HTERT RPE-1 (cell line): Measurements from ENCODE around the gene HELLS.
"Not testable (repeated sequence)": the region's sequence is repeated elsewhere in the genome, so short reads cannot be mapped to it uniquely, and the experiment has no call there.

ENCODE experiments used
- in situ Hi-C: fragments of 300-500 bp; cut with MboI; formaldehyde crosslinking; loops from 4 replicates; pipeline ENCODE4 v1.14.3; 2020; ENCODE audit warnings: low sequenced_read_pairs

Gene HELLS

DNA sequence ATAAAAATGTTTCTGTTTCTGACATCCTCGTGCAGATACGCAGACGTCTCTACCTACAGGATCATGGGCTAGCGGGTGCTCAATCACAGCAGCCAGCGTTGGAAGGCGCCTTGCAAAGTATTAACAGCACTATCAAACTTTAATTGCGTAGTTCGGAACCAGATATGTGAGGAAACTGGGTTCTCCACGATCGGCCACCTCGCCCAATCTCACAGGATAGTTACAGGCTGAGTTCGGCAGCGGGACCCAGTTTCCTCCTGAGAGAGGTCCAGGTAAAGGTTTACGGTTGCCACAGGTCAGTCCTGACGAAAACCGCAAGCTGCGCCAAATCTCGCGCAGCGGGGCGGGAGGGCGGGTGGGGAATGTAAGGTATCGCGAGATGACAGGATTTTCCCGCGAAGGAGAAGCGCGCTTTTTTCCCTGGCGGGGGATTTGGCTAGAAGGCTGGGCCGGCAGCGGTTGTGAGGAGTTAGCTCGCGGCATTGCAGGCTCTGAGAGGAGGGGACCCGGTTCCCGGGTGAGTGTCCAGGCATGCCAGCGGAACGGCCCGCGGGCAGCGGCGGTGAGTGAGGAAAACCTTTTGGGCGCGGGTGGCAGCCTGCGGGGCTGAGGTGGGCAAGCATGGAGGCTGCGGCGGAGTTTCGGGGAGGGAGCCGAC, at the start of gene HELLS:
HELLS (plus strand) TSS at position 398 of the 658 bp plus-strand sequence; CDS start at position 532, 134 bp downstream.
- in situ Hi-C loops = no loop called here

GRCh38 chr10:94496010-94496409, 49.6 kb upstream of the HELLS start:
- in situ Hi-C loops = no loop called here

GRCh38 chr10:94496646-94497045, 48.9 kb upstream of the HELLS start:
- in situ Hi-C loops = no loop called here

- in situ Hi-C loops = no loop called here
These were observed 45.5 kb upstream of the HELLS start for GRCh38 chr10:94500063-94500462.

DNA sequence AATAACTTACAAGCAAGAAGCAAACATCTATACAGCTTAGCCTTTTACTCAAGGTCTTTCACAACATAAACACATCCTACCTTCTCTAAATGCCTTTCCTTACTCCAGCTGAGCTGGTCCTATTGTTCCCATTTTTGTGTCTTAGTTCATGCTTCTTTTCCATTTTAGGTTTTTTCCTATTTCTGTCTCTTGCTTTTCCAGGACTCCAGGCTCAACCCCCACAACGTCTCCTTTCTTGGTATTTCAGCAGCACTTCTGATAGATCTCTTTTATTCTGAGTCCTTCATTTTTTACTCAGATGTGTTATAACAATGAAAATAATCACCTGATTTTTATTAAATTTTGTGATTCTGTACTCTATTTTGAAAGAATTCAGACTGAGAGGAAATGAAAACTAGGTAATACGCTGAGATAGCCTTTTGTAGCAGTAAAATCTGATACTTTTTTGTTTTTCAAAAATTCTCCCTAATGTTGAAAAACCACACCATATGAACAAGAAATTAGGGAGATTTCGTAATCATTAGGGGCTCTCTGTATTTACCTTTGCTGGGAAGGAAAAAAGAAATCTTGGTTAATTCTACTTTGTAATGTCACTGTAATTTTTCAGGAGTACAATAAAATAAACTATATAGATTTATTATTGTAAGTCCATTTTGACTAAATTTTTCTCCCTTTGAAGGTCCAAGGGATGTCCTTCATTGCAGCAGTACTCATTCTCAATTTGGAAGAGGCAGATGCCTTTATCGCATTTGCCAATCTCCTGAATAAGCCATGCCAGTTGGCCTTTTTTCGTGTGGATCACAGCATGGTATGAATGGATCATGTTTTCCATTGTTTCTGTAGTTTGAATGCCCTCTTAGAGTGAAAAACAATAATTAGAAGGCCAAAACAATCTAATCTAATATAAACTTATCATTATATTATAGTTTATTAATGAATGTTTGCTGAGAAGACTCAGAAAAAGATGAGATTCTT, 24.0 kb upstream of the HELLS start:
- in situ Hi-C loops = no loop called here

DNA sequence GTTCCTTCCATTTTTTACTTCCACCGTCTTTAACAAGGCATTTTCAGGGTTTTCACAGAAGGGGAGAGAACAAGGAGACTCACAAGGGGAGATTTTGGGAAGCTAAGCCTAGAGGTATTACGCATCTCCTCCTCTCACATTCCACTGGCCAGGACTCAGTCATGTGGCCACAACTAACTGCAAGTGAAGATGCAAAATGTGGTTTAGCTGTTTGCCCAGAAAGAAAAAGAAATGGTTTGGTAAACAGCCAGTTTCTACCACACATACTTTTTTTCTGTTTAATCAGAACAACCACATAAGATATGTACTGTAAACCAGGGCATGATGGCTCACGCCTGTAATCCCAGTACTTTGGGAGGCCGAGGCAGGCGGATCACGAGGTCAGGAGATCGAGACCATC, 21.4 kb upstream of the HELLS start:
- in situ Hi-C loops = no loop called here

DNA sequence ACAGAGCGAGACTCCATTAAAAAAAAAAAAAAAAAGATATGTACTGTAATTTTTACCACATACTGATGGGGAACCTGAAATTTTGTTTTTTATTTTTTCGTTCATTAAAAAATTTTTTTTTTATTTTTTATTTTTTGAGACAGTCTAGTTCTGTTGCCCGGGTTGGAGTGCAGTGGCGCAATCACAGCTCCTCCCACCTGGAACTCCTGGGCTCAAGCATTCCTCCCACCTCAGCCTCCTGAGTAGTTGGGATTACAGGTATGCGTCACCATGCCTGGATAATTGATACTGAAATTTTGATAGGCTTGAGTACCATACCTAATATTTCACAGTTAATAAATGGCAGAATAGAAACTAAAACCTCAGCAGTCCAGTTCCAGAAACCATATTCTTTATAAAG, 20.9 kb upstream of the HELLS start:
- in situ Hi-C loops = no loop called here

- in situ Hi-C loops = not testable (repeated sequence)
These were observed 14.0 kb upstream of the HELLS start for GRCh38 chr10:94531550-94531949.

GRCh38 chr10:94533027-94533426, 12.6 kb upstream of the HELLS start:
- in situ Hi-C loops = no loop called here

- in situ Hi-C loops = not testable (repeated sequence)
These were observed 3.3 kb upstream of the HELLS start for GRCh38 chr10:94542282-94542681.

DNA sequence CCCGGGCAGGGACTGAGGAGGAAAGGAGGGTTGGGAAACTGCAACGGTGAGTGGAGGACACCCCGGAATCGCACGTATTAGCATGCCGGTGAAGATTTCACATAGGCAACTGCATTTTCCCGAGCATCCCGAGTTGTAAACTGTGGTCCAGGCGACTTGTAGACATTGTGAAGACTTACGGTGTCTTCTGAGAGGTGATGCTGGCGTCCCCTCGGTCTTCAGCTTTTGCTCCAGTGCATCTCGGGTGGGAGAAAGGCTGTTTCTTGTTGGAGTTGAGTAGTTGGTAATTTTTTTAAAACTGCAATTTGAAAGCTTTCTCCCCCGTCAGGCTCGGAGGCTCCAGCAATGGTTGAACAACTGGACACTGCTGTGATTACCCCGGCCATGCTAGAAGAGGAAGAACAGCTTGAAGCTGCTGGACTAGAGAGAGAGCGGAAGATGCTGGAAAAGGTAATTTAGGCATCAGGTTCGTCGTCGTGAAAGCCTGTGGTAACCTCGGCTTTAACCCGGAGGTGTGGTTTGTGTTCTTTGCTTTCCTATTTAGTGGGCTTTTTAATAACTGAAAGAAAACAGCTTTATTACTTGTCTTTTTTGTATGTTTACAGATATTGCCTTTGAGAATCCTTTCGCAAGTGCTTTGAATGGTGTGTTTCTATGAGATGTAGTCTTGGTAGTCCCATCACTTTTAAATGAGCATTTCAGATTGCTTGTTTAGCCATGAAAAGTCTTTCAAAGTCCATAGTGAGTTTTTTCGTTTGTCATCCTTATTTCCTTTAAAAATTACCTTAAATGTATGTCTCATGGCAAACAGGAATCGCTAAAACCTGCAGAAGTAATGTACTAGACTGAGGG, 687 bp downstream of the HELLS start:
- in situ Hi-C loops = no loop called here

DNA sequence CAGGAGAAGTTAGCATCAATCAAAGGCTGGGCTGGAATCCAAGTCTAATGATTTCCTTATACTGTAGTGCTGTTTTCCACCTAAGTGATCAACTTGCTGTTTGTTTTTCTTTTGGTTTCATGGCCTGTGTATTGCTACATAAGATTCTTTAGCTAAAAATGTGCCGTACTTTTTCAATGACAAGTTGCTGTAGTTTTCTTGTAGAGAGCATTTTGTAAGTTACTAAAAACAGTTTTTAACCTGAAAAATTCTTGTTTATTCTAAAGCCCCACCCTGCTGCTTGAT, 1.3 kb downstream of the HELLS start:
- in situ Hi-C loops = no loop called here

- in situ Hi-C loops = no loop called here
These were observed 3.6 kb downstream of the HELLS start for GRCh38 chr10:94549221-94549620.

- in situ Hi-C loops = not testable (repeated sequence)
These were observed 22.2 kb downstream of the HELLS start for GRCh38 chr10:94567714-94568307.

DNA sequence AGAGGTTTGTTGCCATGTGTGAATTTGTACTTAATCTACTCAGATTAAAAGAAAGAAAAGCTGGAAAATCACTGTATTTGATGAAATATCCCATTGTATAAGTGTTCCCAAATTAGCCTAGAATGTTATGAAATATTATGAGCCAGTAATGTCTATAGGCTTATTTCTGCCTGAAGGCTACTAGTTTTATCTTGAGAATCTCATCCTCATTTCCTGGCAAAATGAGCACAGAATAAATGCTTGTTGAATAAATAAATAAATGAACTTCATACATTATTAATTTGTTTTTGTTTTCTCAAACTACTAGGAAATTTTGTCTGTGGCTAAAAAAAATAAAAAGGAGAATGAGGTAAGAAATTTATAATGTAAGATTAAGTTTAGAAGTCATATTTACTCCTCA, 25.5 kb downstream of the HELLS start:
- in situ Hi-C loops = no loop called here

GRCh38 chr10:94571528-94571927, 25.9 kb downstream of the HELLS start:
- in situ Hi-C loops = no loop called here

DNA sequence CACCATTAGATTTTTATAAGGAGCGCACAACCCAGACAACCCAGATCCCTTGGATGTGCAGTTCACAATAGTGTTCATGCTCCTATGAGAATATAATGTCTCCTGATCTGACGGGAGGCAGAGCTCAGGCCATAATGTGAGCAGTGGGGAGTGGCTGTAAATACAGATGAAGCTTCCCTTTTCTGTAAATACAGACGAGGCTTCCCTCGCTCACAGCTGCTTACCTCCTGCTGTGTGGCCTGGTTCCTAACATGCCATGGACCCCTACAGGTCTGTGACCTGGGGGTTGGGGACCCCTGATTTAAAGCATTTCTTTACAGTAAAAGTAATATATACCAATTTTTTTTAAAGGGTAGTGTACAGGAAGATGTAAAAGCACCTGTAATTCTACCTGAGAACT, 33.2 kb downstream of the HELLS start:
- in situ Hi-C loops = no loop called here

DNA sequence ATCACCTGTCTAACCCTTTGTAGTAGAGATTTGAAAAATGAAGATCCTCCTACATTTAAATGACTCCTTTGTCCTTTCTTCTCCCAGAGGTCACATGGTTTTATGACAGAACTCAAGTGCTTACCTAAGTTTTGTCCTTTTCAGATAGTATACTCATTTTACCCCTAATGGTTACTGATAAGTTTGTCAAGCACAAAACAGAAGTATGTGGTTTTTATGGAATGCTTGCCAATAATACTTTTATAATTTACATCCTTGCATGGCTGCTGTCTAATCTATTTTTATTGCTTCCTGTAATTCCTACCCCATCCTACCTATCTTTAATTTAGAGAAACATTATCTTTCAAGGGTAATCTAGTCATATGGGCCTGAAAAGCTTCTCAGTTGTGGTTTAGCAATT, 37.5 kb downstream of the HELLS start:
- in situ Hi-C loops = no loop called here

GRCh38 chr10:94591461-94592205, 46.0 kb downstream of the HELLS start:
- in situ Hi-C loops = no loop called here
